SK-N-SH treated with all-trans-retinoic acid at 6 μM for 48 hours (cell line): Measurements from ENCODE around the gene SNX8.

Experiments
- ARNTL ChIP-seq: fragments of 450-650 bp; formaldehyde crosslinking; IDR thresholded peaks from 2 replicates; pipeline ENCODE4 v1.5.0; 2020; ENCODE audit warnings: low read depth, mild to moderate bottlenecking, moderate library complexity, borderline replicate concordance
- CREB5 ChIP-seq: fragments of 250-450 bp; sonication (Bioruptor Pico); IDR thresholded peaks from 2 replicates; pipeline ENCODE4 v1.5.1; 2020; ENCODE audit warnings: low read depth, mild to moderate bottlenecking, moderate library complexity
- ESRRG ChIP-seq: fragments of 250-450 bp; sonication (Bioruptor Pico); IDR thresholded peaks from 2 replicates; pipeline ENCODE4 v1.6.1; 2021; ENCODE audit warnings: mild to moderate bottlenecking
- GLIS3 ChIP-seq: fragments of 250-450 bp; sonication (Bioruptor Pico); IDR thresholded peaks from 2 replicates; pipeline ENCODE4 v1.5.0; 2020; ENCODE audit warnings: mild to moderate bottlenecking, moderate library complexity
- ISL1 ChIP-seq: fragments of 250-450 bp; sonication (Bioruptor Pico); IDR thresholded peaks from 2 replicates; pipeline ENCODE4 v2.1.2; 2022; ENCODE audit warnings: mild to moderate bottlenecking, moderate library complexity
- PATZ1 ChIP-seq: fragments of 250-450 bp; sonication (Bioruptor Pico); IDR thresholded peaks from 2 replicates; pipeline ENCODE4 v1.8.0; 2020; ENCODE audit warnings: mild to moderate bottlenecking, moderate library complexity, borderline replicate concordance
- POU6F1 ChIP-seq: fragments of 250-450 bp; sonication (Bioruptor Pico); IDR thresholded peaks from 2 replicates; pipeline ENCODE4 v1.8.0; 2021; ENCODE audit warnings: low read depth, mild to moderate bottlenecking, moderate library complexity, borderline replicate concordance
- RARB ChIP-seq: fragments of 250-450 bp; sonication (Bioruptor Pico); IDR thresholded peaks from 2 replicates; pipeline ENCODE4 v1.8.0; 2021; ENCODE audit warnings: mild to moderate bottlenecking, moderate library complexity
- SNAI2 ChIP-seq: fragments of 250-450 bp; sonication (Bioruptor Pico); IDR thresholded peaks from 2 replicates; pipeline ENCODE4 v1.5.0; 2020; ENCODE audit warnings: mild to moderate bottlenecking, moderate library complexity
- TSHZ2 ChIP-seq: fragments of 250-450 bp; sonication (Bioruptor Pico); IDR thresholded peaks from 2 replicates; pipeline ENCODE4 v1.5.0; 2020; ENCODE audit warnings: mild to moderate bottlenecking, moderate library complexity
- ZFP3 ChIP-seq: fragments of 250-450 bp; sonication (Bioruptor Pico); IDR thresholded peaks from 2 replicates; pipeline ENCODE4 v1.5.0; 2020; ENCODE audit warnings: mild to moderate bottlenecking, moderate library complexity
- ZFP30 ChIP-seq: fragments of 450-650 bp; formaldehyde crosslinking; IDR thresholded peaks from 2 replicates; pipeline ENCODE4 v1.5.0; 2022; ENCODE audit warnings: mild to moderate bottlenecking, moderate library complexity
- ZNF565 ChIP-seq: fragments of 450-650 bp; formaldehyde crosslinking; conservative IDR thresholded peaks from 2 replicates; pipeline ENCODE4 v1.5.0; 2020; ENCODE audit warnings: low read depth, mild to moderate bottlenecking, moderate library complexity
- ZNF70 ChIP-seq: fragments of 450-650 bp; formaldehyde crosslinking; IDR thresholded peaks from 2 replicates; pipeline ENCODE4 v1.5.0; 2020; ENCODE audit warnings: mild to moderate bottlenecking, moderate library complexity

- TF ChIP-seq ESRRG (CRISPR knock-in tag) (no peak), ZNF70 (CRISPR knock-in tag) (no peak), RARB (CRISPR knock-in tag) (no peak), ISL1 (no peak), ZFP30 (CRISPR knock-in tag) (no peak), TSHZ2 (CRISPR knock-in tag) (no peak), CREB5 (CRISPR knock-in tag) (no peak), ZNF565 (CRISPR knock-in tag) (no peak), PATZ1 (CRISPR knock-in tag) (no peak), ARNTL (CRISPR knock-in tag) (no peak), ZFP3 (CRISPR knock-in tag) (no peak), GLIS3 (CRISPR knock-in tag) (no peak), SNAI2 (no peak), POU6F1 (CRISPR knock-in tag) (no peak)
Measured at GRCh38 chr7:2358968-2359527, 44.8 kb upstream of the SNX8 start.
